ENCODE measurements around the gene TLR10.
"Not testable (repeated sequence)": the region's sequence is repeated elsewhere in the genome, so short reads cannot be mapped to it uniquely, and the experiment has no call there.

The TLR10 gene

GRCh38 chr4:38782452-38783108 lies at the start of gene TLR10:
TLR10 (minus strand) TSS chr4:38782990; CDS start chr4:38775590, 7,400 bp downstream.
- DNase-seq (ENCODE audit: extremely low spot score, insufficient read length, low read depth) (no peak), FAIRE-seq (peak; percentile 91)

GRCh38 chr4:38832206-38832605 lies 49.4 kb upstream of the TLR10 start:
- no peak for FAIRE-seq
- no peak for DNase-seq (ENCODE audit: extremely low spot score, insufficient read length, low read depth)

GRCh38 chr4:38831653-38832052 lies 48.9 kb upstream of the TLR10 start:
- FAIRE-seq (no peak), DNase-seq (ENCODE audit: extremely low spot score, insufficient read length, low read depth) (no peak)

GRCh38 chr4:38829237-38829636 lies 46.4 kb upstream of the TLR10 start:
- DNase-seq (ENCODE audit: extremely low spot score, insufficient read length, low read depth) (no peak), FAIRE-seq (peak; percentile 21)

GRCh38 chr4:38823766-38824165 lies 41.0 kb upstream of the TLR10 start:
- no peak for FAIRE-seq
- DNase-seq (ENCODE audit: extremely low spot score, insufficient read length, low read depth): no peak

- FAIRE-seq (no peak), DNase-seq (ENCODE audit: extremely low spot score, insufficient read length, low read depth) (no peak)
Observed at GRCh38 chr4:38822748-38823303, 40.0 kb upstream of the TLR10 start.

- FAIRE-seq: no peak
- DNase-seq (ENCODE audit: extremely low spot score, insufficient read length, low read depth): no peak
Observed at GRCh38 chr4:38821739-38822138, 38.9 kb upstream of the TLR10 start.

- FAIRE-seq: peak; percentile 87
- DNase-seq (ENCODE audit: extremely low spot score, insufficient read length, low read depth): no peak
Observed at GRCh38 chr4:38820329-38821061, 37.7 kb upstream of the TLR10 start.

GRCh38 chr4:38819569-38819968 lies 36.8 kb upstream of the TLR10 start:
- DNase-seq (ENCODE audit: extremely low spot score, insufficient read length, low read depth) (no peak), FAIRE-seq (peak; percentile 75)

GRCh38 chr4:38818441-38818976 lies 35.7 kb upstream of the TLR10 start:
- DNase-seq (ENCODE audit: extremely low spot score, insufficient read length, low read depth) (no peak), FAIRE-seq (peak; percentile 86)

- DNase-seq (ENCODE audit: extremely low spot score, insufficient read length, low read depth): no peak
- peak; percentile 31 for FAIRE-seq
Observed at GRCh38 chr4:38815885-38816782, 33.3 kb upstream of the TLR10 start.

- FAIRE-seq (peak; percentile 56), DNase-seq (ENCODE audit: extremely low spot score, insufficient read length, low read depth) (no peak)
Observed at GRCh38 chr4:38814386-38814785, 31.6 kb upstream of the TLR10 start.

GRCh38 chr4:38811297-38811696 lies 28.5 kb upstream of the TLR10 start:
- no peak for FAIRE-seq
- no peak for DNase-seq (ENCODE audit: extremely low spot score, insufficient read length, low read depth)

GRCh38 chr4:38807462-38807861 lies 24.7 kb upstream of the TLR10 start:
- not testable (repeated sequence) for DNase-seq (ENCODE audit: extremely low spot score, insufficient read length, low read depth); FAIRE-seq

- not testable (repeated sequence) for FAIRE-seq; DNase-seq (ENCODE audit: extremely low spot score, insufficient read length, low read depth)
Observed at GRCh38 chr4:38806251-38806650, 23.5 kb upstream of the TLR10 start.

GRCh38 chr4:38805530-38806145 lies 22.8 kb upstream of the TLR10 start:
- DNase-seq (ENCODE audit: extremely low spot score, insufficient read length, low read depth) (no peak), FAIRE-seq (peak; percentile 100)

- FAIRE-seq (no peak), DNase-seq (ENCODE audit: extremely low spot score, insufficient read length, low read depth) (no peak)
Observed at GRCh38 chr4:38804654-38805295, 22.0 kb upstream of the TLR10 start, which contains the start of gene TLR1. TLR1 (minus strand) TSS chr4:38804791; CDS start chr4:38798831, 5,960 bp downstream.

- no peak for DNase-seq (ENCODE audit: extremely low spot score, insufficient read length, low read depth)
- no peak for FAIRE-seq
Observed at GRCh38 chr4:38803833-38804653, 21.3 kb upstream of the TLR10 start.

Measured in GM18507 (cell line).